Progenitor cell of endocrine pancreas (in vitro differentiated cells): ENCODE measurements around the gene ATXN7L1. TPM values are rescaled to one million over a fixed set of nuclear protein-coding genes. Genes with fewer than 3 reads are reported as not detected.

ENCODE experiments used
- DNase-seq: peaks from one replicate; pipeline ENCODE4 v3.0.0; 2021; ENCODE audit warnings: low spot score; ENCODE audit not compliant: unreplicated experiment
- H3K27ac Mint-ChIP-seq: 2 replicates; pipeline ENCODE4 v1.8.0; 2021; ENCODE audit warnings: mild to moderate bottlenecking, moderate library complexity, mixed read lengths
- H3K27me3 Mint-ChIP-seq: 2 replicates; pipeline ENCODE4 v1.8.0; 2021; ENCODE audit warnings: mixed read lengths
- H3K36me3 Mint-ChIP-seq: 2 replicates; pipeline ENCODE4 v1.8.0; 2022; ENCODE audit warnings: mixed read lengths; ENCODE audit not compliant: insufficient read depth
- H3K4me1 Mint-ChIP-seq: 2 replicates; pipeline ENCODE4 v1.8.0; 2021; ENCODE audit warnings: low read depth, mixed read lengths
- H3K4me3 Mint-ChIP-seq: 2 replicates; pipeline ENCODE4 v1.8.0; 2021; ENCODE audit warnings: low read depth, mild to moderate bottlenecking, moderate library complexity, mixed read lengths
- H3K9me3 Mint-ChIP-seq: 2 replicates; pipeline ENCODE4 v1.8.0; 2021; ENCODE audit warnings: low read depth, mixed read lengths
- CTCF ChIP-seq: fragments of 200-600 bp; sonication (generic); IDR thresholded peaks from one replicate; pipeline ENCODE4 v1.5.0; 2021; ENCODE audit warnings: antibody characterized with exemption, mild to moderate bottlenecking; ENCODE audit not compliant: unreplicated experiment
- total RNA-seq: library from RNA; stranded (reverse); gene quantifications from 2 replicates; pipeline ENCODE4 v1.2.1, GENCODE V29; 2021

Gene ATXN7L1
- total RNA-seq, 1 donor from 2014 or later = 18.3 TPM

- no peak for TF ChIP-seq CTCF
- DNase-seq = no peak
- no peak overlapping the region for H3K27ac Mint-ChIP-seq
- no peaks in the 10 kb centered on the region for H3K9me3 Mint-ChIP-seq
- H3K27me3 Mint-ChIP-seq = peaks cover 9% of the 10 kb centered on the region
- no peak overlapping the region for H3K4me3 Mint-ChIP-seq
- H3K4me1 Mint-ChIP-seq = no peaks in the 10 kb centered on the region
- H3K36me3 Mint-ChIP-seq = peaks cover 6% of the 10 kb centered on the region
These were observed 100.8 kb downstream of the ATXN7L1 start for GRCh38 chr7:105775580-105775979.

- TF ChIP-seq CTCF = no peak
- Mint-ChIP-seq H3K9me3 (no peaks in the 10 kb centered on the region), H3K36me3 (peaks cover 3% of the 10 kb centered on the region), H3K27me3 (peaks cover 13% of the 10 kb centered on the region), H3K27ac (no peak overlapping the region), H3K4me1 (no peaks in the 10 kb centered on the region), H3K4me3 (no peak overlapping the region)
- DNase-seq = no peak
These were observed 103.4 kb downstream of the ATXN7L1 start for GRCh38 chr7:105773030-105773460.

- H3K4me3 Mint-ChIP-seq = no peak overlapping the region
- DNase-seq = no peak
- TF ChIP-seq CTCF = no peak
- H3K27ac Mint-ChIP-seq = no peak overlapping the region
- peaks cover 3% of the 10 kb centered on the region for H3K36me3 Mint-ChIP-seq
- no peaks in the 10 kb centered on the region for H3K9me3 Mint-ChIP-seq
- H3K27me3 Mint-ChIP-seq = peaks cover 31% of the 10 kb centered on the region
- H3K4me1 Mint-ChIP-seq = no peaks in the 10 kb centered on the region
These were observed 106.3 kb downstream of the ATXN7L1 start for GRCh38 chr7:105769901-105770628.

GRCh38 chr7:105768898-105769507 is 107.4 kb downstream of the ATXN7L1 start:
- TF ChIP-seq CTCF = no peak
- Mint-ChIP-seq H3K27ac (no peak overlapping the region), H3K36me3 (peaks cover 3% of the 10 kb centered on the region), H3K9me3 (no peaks in the 10 kb centered on the region), H3K4me1 (no peaks in the 10 kb centered on the region), H3K4me3 (no peak overlapping the region), H3K27me3 (peaks cover 31% of the 10 kb centered on the region)
- no peak for DNase-seq

- Mint-ChIP-seq H3K4me3 (no peak overlapping the region), H3K27me3 (peaks cover 27% of the 10 kb centered on the region), H3K27ac (no peak overlapping the region), H3K9me3 (no peaks in the 10 kb centered on the region), H3K36me3 (peaks cover 3% of the 10 kb centered on the region), H3K4me1 (no peaks in the 10 kb centered on the region)
- TF ChIP-seq CTCF = no peak
- no peak for DNase-seq
These were observed 108.3 kb downstream of the ATXN7L1 start for GRCh38 chr7:105768117-105768516.
